MM.1S (cell line): ENCODE data around the gene USP47.

ENCODE experiments used
- CTCF ChIP-seq: fragments of 300-600 bp; sonication (generic); IDR thresholded peaks from 2 replicates; pipeline ENCODE4 v1.5.1; 2016; ENCODE audit warnings: antibody characterized with exemption, low read length, mixed read lengths
- EZH2 ChIP-seq: fragments of 300-600 bp; sonication (generic); optimal IDR thresholded peaks from 2 replicates; pipeline ENCODE3; 2017; ENCODE audit warnings: low read depth, mild to moderate bottlenecking, antibody characterized with exemption, low read length, mixed read lengths
- EZH2phosphoT487 ChIP-seq: fragments of 300-600 bp; sonication (generic); IDR thresholded peaks from 2 replicates; pipeline ENCODE4 v1.6.1; 2018; ENCODE audit warnings: antibody characterized with exemption, low read length

GRCh38 chr11:11988681-11989261 lies 147.0 kb downstream of the USP47 start:
- TF ChIP-seq EZH2 (no peak), CTCF (no peak), EZH2phosphoT487 (no peak)
